H9 (cell line): ENCODE data around the gene KCNIP4. TPM values are rescaled to one million over a fixed set of nuclear protein-coding genes. Genes with fewer than 3 reads are reported as not detected.

Source experiments
- DNase-seq: peaks from one replicate; pipeline ENCODE4 v3.0.0-alpha.2; 2017
- H2AFZ ChIP-seq: one replicate; pipeline ENCODE4 v1.6.1; 2013; ENCODE audit warnings: mild to moderate bottlenecking, low read length, control low read depth, moderate library complexity
- H2AK5ac ChIP-seq: 2 replicates; pipeline ENCODE4 v1.6.1; 2013; ENCODE audit warnings: low read length, control low read depth, mixed read lengths; ENCODE audit not compliant: insufficient read length
- H2BK120ac ChIP-seq: one replicate; pipeline ENCODE4 v1.6.1; 2013; ENCODE audit warnings: low read depth, mild to moderate bottlenecking, low read length, control low read depth, inconsistent platforms; ENCODE audit not compliant: poor library complexity, severe bottlenecking
- H2BK12ac ChIP-seq: 2 replicates; pipeline ENCODE4 v1.6.1; 2013; ENCODE audit warnings: low read length, control low read depth, mixed read lengths, low read depth; ENCODE audit not compliant: insufficient read length
- H2BK15ac ChIP-seq: 2 replicates; pipeline ENCODE4 v1.6.1; 2013; ENCODE audit warnings: low read depth, low read length, control low read depth
- H2BK20ac ChIP-seq: one replicate; pipeline ENCODE4 v1.6.1; 2013; ENCODE audit warnings: low read depth, mild to moderate bottlenecking, low read length, control low read depth, inconsistent platforms; ENCODE audit not compliant: poor library complexity, severe bottlenecking
- H2BK5ac ChIP-seq: 2 replicates; pipeline ENCODE4 v1.6.1; 2013; ENCODE audit warnings: low read length, control low read depth, mixed read lengths; ENCODE audit not compliant: insufficient read length
- H3K14ac ChIP-seq: 2 replicates; pipeline ENCODE4 v1.6.1; 2013; ENCODE audit warnings: low read length, control low read depth; ENCODE audit not compliant: insufficient read depth
- H3K18ac ChIP-seq: 2 replicates; pipeline ENCODE4 v1.6.1; 2013; ENCODE audit warnings: low read depth, mild to moderate bottlenecking, mixed read lengths, low read length, control low read depth; ENCODE audit not compliant: insufficient read length
- H3K23ac ChIP-seq: 2 replicates; pipeline ENCODE4 v1.6.1; 2013; ENCODE audit warnings: low read length, control low read depth, mixed read lengths, low read depth; ENCODE audit not compliant: insufficient read length
- H3K23me2 ChIP-seq: 2 replicates; pipeline ENCODE4 v1.6.1; 2013; ENCODE audit warnings: low read depth, mild to moderate bottlenecking, mixed read lengths, low read length, control low read depth; ENCODE audit not compliant: insufficient read length, poor library complexity, severe bottlenecking
- H3K27ac ChIP-seq: 2 replicates; pipeline ENCODE4 v1.5.1; 2013; ENCODE audit warnings: low read length, control low read depth, mixed read lengths, low read depth; ENCODE audit not compliant: insufficient read length
- H3K27me3 ChIP-seq: 2 replicates; pipeline ENCODE4 v1.6.1; 2013; ENCODE audit warnings: low read length, control low read depth, inconsistent platforms; ENCODE audit not compliant: insufficient read depth
- H3K4ac ChIP-seq: 2 replicates; pipeline ENCODE4 v1.6.1; 2013; ENCODE audit warnings: low read depth, mild to moderate bottlenecking, control low read depth, inconsistent platforms, low read length, moderate library complexity
- H3K4me1 ChIP-seq: 2 replicates; pipeline ENCODE4 v1.6.1; 2013; ENCODE audit warnings: low read length, control low read depth, inconsistent platforms; ENCODE audit not compliant: insufficient read depth
- H3K4me2 ChIP-seq: 2 replicates; pipeline ENCODE4 v1.6.1; 2013; ENCODE audit warnings: low read length, control low read depth, mixed read lengths; ENCODE audit not compliant: insufficient read length, insufficient read depth
- H3K56ac ChIP-seq: 2 replicates; pipeline ENCODE4 v1.6.1; 2013; ENCODE audit warnings: low read depth, mild to moderate bottlenecking, mixed read lengths, low read length, control low read depth; ENCODE audit not compliant: insufficient read length
- H3K79me1 ChIP-seq: 2 replicates; pipeline ENCODE4 v1.6.1; 2013; ENCODE audit warnings: low read depth, mild to moderate bottlenecking, moderate library complexity, low read length, control low read depth, inconsistent platforms; ENCODE audit not compliant: insufficient read depth, poor library complexity, severe bottlenecking
- H3K79me2 ChIP-seq: 2 replicates; pipeline ENCODE4 v1.6.1; 2013; ENCODE audit warnings: low read length, control low read depth, inconsistent platforms; ENCODE audit not compliant: insufficient read depth
- H3K9ac ChIP-seq: 2 replicates; pipeline ENCODE4 v1.6.1; 2013; ENCODE audit warnings: low read length, control low read depth, mixed read lengths; ENCODE audit not compliant: insufficient read length; ENCODE audit errors: extremely low read depth
- H3K9me3 ChIP-seq: one replicate; pipeline ENCODE4 v1.6.1; 2013; ENCODE audit warnings: low read depth, low read length, inconsistent platforms; ENCODE audit not compliant: control insufficient read depth
- H3T11ph ChIP-seq: one replicate; pipeline ENCODE4 v1.6.1; 2013; ENCODE audit warnings: mild to moderate bottlenecking, low read length, control low read depth, inconsistent platforms
- H4K20me1 ChIP-seq: one replicate; pipeline ENCODE4 v1.6.1; 2013; ENCODE audit not compliant: control insufficient read depth, insufficient read length, insufficient read depth
- H4K5ac ChIP-seq: 2 replicates; pipeline ENCODE4 v1.6.1; 2013; ENCODE audit warnings: low read depth, mild to moderate bottlenecking, mixed read lengths, low read length, control low read depth; ENCODE audit not compliant: insufficient read length
- H4K8ac ChIP-seq: replicated peaks from 2 replicates; pipeline ENCODE4 v1.6.1; 2013; ENCODE audit warnings: low read length, control low read depth, mixed read lengths, low read depth; ENCODE audit not compliant: insufficient read length
- H4K91ac ChIP-seq: 2 replicates; pipeline ENCODE4 v1.6.1; 2013; ENCODE audit warnings: low read depth, mild to moderate bottlenecking, moderate library complexity, mixed read lengths, low read length, control low read depth; ENCODE audit not compliant: insufficient read length
- H3K27ac Mint-ChIP-seq, 3 experiments: 2 replicates in 2 of 3; 3 replicates in 1 of 3; pipeline ENCODE4 v1.8.0; 2020 to 2021; ENCODE audit warnings: mixed read lengths in 3 of 3, mild to moderate bottlenecking in 1 of 3, moderate library complexity in 1 of 3
- H3K27me3 Mint-ChIP-seq: 2 replicates; pipeline ENCODE4 v1.8.0; 2021; ENCODE audit warnings: low read depth, mild to moderate bottlenecking, moderate library complexity, mixed read lengths
- H3K36me3 Mint-ChIP-seq, 3 experiments: 2 replicates in 2 of 3; 3 replicates in 1 of 3; pipeline ENCODE4 v1.8.0; 2020 to 2021; ENCODE audit warnings: low read depth in 3 of 3, mixed read lengths in 3 of 3; ENCODE audit not compliant: insufficient read depth in 1 of 3
- H3K4me1 Mint-ChIP-seq, 2 experiments: 2 replicates each; pipeline ENCODE4 v1.8.0; 2020; ENCODE audit warnings: mixed read lengths in 2 of 2
- H3K4me3 Mint-ChIP-seq, 2 experiments: 2 replicates in 1 of 2; 3 replicates in 1 of 2; pipeline ENCODE4 v1.8.0; 2020 to 2021; ENCODE audit warnings: mild to moderate bottlenecking in 2 of 2, mixed read lengths in 2 of 2, moderate library complexity in 1 of 2
- H3K9me3 Mint-ChIP-seq, 2 experiments: 2 replicates in 1 of 2; 3 replicates in 1 of 2; pipeline ENCODE4 v1.8.0; 2020; ENCODE audit warnings: mild to moderate bottlenecking in 2 of 2, mixed read lengths in 2 of 2, moderate library complexity in 1 of 2
- WGBS: extraction: QIAGEN DNeasy Blood & Tissue Kit; methylation state at CpG from one replicate; pipeline ENCODE4 v1.1.7; 2013; ENCODE audit warnings: missing lambda C conversion rate, low lambda C conversion rate, mixed read lengths; ENCODE audit not compliant: insufficient read length; ENCODE audit errors: extremely low coverage; 5-methylcytosine and 5-hydroxymethylcytosine counted together
- total RNA-seq: library from RNA; stranded (reverse); gene quantifications from 2 replicates; pipeline ENCODE4 v1.2.1, GENCODE V29; 2021
- TF ChIP-seq, protein P1 (sequence below): fragments of 200-600 bp; sonication (generic); conservative IDR thresholded peaks from 3 replicates; pipeline ENCODE4 v1.8.0; 2021; ENCODE audit warnings: antibody characterized with exemption, mild to moderate bottlenecking

Gene KCNIP4
- total RNA-seq, 1 experiment from 2014 or later = not detected

GRCh38 chr4:20883231-20883630 lies 1065.3 kb downstream of the KCNIP4 start:
- Mint-ChIP-seq H3K36me3 (no peaks in the 10 kb centered on the region), H3K4me1 (peaks cover 9 to 15% of the 10 kb centered on the region in 2 experiments), H3K27me3 (no peaks in the 10 kb centered on the region), H3K27ac (no peak overlapping the region), H3K4me3 (no peak overlapping the region), H3K9me3 (no peaks in the 10 kb centered on the region)
- Histone ChIP-seq H3K23ac (no peak overlapping the region), H2AFZ (no peak overlapping the region), H2BK12ac (no peak overlapping the region), H4K91ac (no peak overlapping the region), H3K4ac (no peak overlapping the region), H3K4me2 (no peak overlapping the region), H4K20me1 (no peaks in the 10 kb centered on the region), H2BK120ac (no peak overlapping the region), H3K27ac (no peak overlapping the region), H4K5ac (no peak overlapping the region), H3K9ac (no peak overlapping the region), H3K79me2 (no peaks in the 10 kb centered on the region), H3K56ac (no peak overlapping the region), H2BK5ac (no peak overlapping the region), H4K8ac (no peak overlapping the region), H3K9me3 (no peaks in the 10 kb centered on the region), H3T11ph (no peak overlapping the region), H3K4me1 (peaks cover 6% of the 10 kb centered on the region; the same call in 1 of the 2 replicates), H3K14ac (no peak overlapping the region), H3K79me1 (no peaks in the 10 kb centered on the region), H2BK20ac (no peak overlapping the region), H3K23me2 (no peaks in the 10 kb centered on the region), H2BK15ac (no peak overlapping the region), H3K27me3 (no peaks in the 10 kb centered on the region), H3K18ac (no peak overlapping the region), H2AK5ac (no peak overlapping the region)
- TF ChIP-seq, protein P1, sequence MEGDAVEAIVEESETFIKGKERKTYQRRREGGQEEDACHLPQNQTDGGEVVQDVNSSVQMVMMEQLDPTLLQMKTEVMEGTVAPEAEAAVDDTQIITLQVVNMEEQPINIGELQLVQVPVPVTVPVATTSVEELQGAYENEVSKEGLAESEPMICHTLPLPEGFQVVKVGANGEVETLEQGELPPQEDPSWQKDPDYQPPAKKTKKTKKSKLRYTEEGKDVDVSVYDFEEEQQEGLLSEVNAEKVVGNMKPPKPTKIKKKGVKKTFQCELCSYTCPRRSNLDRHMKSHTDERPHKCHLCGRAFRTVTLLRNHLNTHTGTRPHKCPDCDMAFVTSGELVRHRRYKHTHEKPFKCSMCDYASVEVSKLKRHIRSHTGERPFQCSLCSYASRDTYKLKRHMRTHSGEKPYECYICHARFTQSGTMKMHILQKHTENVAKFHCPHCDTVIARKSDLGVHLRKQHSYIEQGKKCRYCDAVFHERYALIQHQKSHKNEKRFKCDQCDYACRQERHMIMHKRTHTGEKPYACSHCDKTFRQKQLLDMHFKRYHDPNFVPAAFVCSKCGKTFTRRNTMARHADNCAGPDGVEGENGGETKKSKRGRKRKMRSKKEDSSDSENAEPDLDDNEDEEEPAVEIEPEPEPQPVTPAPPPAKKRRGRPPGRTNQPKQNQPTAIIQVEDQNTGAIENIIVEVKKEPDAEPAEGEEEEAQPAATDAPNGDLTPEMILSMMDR = no peak
- no peak for DNase-seq
- WGBS = no CpG with 5 or more reads among the region's 5 CpGs
